Activated gamma-delta T cell treated with anti-CD3 and anti-CD28 coated beads, Interleukin-2, amount 50 U/mL, for 16 hours (primary cell): ENCODE results near the gene CSN1S1.
"Not testable (repeated sequence)": the region's sequence is repeated elsewhere in the genome, so short reads cannot be mapped to it uniquely, and the experiment has no call there.

Experiments used
- DNase-seq: peaks from one replicate; pipeline ENCODE4 v3.0.0-alpha.2; 2020; ENCODE audit warnings: low read depth

Gene CSN1S1

GRCh38 chr4:69930768-69931167, at the start of gene CSN1S1:
Gene CSN1S1, plus strand, starts transcription at chr4:69931068. Its CDS starts 1,488 bp downstream, at chr4:69932556.
- no peak for DNase-seq

- DNase-seq, result no peak
These were observed 49.6 kb upstream of the CSN1S1 start for GRCh38 chr4:69881173-69881773.

DNA sequence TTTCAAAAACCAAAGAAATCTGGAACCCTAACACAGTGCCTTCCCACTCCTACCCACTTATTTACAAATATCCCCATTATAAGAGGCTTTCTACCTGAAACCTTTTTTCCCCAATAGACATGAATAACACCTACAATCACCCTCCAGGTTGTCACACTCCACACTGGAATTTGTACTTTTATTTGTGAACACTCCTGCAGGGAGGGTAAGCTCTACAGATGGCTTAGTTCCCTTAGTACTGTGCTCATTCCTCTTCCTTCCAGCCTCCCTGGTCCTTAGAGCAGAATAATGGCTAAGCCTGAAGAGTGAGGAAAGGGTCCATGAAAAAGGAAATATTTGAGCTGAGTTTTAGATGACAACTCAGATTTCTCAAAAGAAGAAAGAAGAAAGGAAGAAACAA, 48.7 kb upstream of the CSN1S1 start:
- no peak for DNase-seq

DNA sequence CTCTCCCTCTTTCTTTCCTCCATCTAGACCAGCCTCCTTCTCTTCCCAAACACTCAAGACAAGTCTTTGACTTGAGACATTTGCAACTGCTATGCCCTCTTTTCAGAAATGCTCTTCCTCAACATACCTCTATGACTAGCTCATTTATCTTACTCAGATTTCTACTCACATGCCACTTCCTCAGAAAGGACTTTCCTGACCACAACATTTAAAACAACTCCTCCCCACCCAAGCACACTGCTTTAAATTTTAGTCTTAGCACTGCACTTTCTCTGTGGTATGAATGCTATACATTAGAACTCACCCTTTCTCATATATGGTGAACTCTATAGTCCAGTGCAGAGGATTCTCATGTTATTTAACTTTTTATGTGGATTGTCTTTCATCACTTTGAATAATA, 42.5 kb upstream of the CSN1S1 start:
- no peak for DNase-seq

DNA sequence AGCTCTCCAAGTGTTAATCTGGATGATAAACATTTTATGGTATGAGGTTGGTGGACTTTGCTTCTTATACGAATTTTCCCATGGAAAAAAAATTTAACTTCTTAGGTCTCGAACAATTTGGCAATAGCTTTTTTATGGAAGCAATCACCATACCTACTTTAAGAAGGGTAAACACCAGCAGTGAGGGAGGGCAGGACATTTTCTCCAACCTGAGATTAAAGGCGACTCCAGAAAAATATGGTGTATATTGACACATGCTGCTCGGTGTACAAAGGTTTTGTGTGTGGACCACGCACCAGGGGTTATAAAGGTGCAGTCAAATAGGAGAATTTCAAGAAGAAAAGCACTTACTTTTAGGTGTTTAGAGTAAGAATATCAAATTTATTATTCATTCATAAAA, 36.7 kb upstream of the CSN1S1 start:
- no peak for DNase-seq

- DNase-seq, result no peak
These were observed 36.1 kb upstream of the CSN1S1 start for GRCh38 chr4:69894721-69895120.

DNA sequence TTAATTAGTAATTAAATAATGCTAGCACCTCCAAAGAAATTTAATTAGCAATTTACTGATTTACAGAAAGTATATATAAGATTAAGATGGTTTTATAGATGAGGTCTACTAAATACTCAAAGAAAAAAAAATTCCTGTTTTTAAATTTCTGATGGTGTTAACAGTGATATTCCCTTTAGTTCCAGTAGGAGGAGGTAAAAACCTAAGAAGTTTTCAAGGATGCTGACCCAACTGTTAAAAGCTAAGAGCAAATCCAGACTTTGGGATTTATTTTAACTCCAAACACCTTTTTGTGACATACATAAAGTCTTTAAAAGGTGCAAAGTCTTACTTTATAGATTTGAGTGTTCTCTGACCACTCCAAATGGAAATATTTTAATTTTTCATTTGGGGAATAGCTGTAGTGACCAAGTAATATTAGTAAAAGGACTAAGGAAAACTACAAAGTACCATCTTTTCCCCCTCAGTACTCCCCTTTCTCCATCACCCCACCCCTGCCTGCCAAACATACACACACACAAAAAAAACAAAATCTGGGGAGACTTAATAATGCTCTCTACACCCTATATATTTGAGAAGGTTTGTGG, 34.2 kb upstream of the CSN1S1 start:
- no peak for DNase-seq

GRCh38 chr4:69907151-69907550, 23.7 kb upstream of the CSN1S1 start:
- DNase-seq, result no peak

DNA sequence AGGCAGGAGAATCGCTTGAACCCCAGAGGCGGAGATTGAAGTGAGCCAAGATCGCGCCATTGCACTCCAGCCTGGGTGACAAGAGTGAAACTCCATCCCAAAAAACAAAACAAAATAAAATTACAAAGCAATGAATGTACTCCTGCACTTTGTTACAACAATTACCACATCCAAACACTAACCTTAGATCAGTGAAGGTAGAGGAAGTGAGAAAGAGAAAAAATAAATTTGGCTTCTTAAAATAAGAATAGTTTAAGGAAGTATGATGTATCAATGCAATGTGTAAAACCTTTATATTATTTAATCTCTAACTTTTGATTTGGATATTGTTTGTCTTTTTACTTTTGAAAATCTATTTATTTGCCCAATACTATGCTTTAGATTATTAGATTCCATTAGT, 21.7 kb upstream of the CSN1S1 start:
- no peak for DNase-seq

GRCh38 chr4:69910016-69910782, 20.7 kb upstream of the CSN1S1 start:
- DNase-seq, result no peak

GRCh38 chr4:69920874-69921273, 10.0 kb upstream of the CSN1S1 start:
- no peak for DNase-seq

GRCh38 chr4:69923782-69924410, 7.0 kb upstream of the CSN1S1 start:
- not testable (repeated sequence) for DNase-seq

DNA sequence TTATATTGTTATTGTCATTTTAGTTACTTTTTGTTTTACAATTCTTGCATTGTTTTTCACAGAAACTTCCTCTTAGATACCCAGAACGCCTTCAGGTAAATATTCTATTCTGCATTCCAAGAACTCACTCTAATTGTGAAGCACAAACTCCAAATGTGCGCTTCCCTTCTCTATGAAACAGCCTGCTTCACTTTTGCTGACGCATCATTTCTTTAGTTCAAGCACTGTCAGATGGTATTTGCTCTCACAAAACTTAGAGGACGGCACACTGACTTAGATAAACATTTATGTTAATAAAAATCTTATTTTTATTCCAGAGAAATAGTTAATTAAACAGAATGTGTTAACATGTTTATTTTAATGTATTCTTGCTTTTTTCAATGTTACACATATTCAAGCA, 3.3 kb downstream of the CSN1S1 start:
- DNase-seq, result no peak

GRCh38 chr4:69936566-69936965, 5.7 kb downstream of the CSN1S1 start:
- DNase-seq, result no peak

- DNase-seq, result no peak
These were observed 20.7 kb downstream of the CSN1S1 start for GRCh38 chr4:69951602-69952001.

DNA sequence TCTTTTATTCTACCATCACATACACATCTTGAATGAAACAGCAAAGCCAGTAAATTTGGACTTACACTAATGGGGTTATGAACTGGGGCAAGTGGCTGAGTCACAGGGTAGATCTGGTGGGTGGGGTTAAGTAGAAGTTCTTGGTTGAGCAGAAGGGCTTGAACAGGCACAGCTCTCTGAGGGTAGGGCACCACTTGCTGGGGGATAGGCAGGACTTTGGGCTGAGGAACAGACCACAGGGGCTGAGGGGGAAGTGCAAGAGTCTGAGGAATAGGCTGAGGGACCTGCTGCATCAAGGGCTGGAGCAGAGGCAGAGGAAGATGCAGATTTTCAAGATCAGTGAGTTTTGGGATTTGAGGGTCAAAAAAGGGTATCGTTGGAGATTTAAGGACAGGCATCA, 26.3 kb downstream of the CSN1S1 start:
- no peak for DNase-seq

DNA sequence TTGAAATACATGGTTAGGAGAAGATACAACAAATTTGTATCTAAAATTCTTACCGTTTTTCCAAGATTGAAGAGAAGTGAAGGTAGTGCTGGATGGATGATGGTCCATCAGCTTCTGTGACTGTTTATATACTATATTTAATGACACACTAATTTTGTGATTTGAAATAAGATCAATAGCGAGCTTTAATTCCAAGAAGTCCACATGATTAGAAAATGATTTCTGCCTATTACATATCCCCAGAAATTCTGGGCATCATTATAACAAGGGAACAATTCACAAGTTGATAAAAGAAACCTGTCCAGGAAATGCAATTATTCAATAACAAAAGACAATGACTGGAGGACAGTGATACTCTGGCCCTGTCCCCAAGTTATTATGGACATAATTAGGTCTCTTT, 34.8 kb downstream of the CSN1S1 start, which contains the start of gene CSN2:
CSN2 (minus strand) TSS at position 101 of the 400 bp plus-strand sequence. CDS start 4,733 bp downstream, outside the sequence.
- no peak for DNase-seq

- DNase-seq, result no peak
These were observed 39.2 kb downstream of the CSN1S1 start for GRCh38 chr4:69970071-69970470.

- DNase-seq, result no peak
These were observed 43.8 kb downstream of the CSN1S1 start for GRCh38 chr4:69974631-69975030.

GRCh38 chr4:69977582-69977981, 46.7 kb downstream of the CSN1S1 start:
- no peak for DNase-seq

DNA sequence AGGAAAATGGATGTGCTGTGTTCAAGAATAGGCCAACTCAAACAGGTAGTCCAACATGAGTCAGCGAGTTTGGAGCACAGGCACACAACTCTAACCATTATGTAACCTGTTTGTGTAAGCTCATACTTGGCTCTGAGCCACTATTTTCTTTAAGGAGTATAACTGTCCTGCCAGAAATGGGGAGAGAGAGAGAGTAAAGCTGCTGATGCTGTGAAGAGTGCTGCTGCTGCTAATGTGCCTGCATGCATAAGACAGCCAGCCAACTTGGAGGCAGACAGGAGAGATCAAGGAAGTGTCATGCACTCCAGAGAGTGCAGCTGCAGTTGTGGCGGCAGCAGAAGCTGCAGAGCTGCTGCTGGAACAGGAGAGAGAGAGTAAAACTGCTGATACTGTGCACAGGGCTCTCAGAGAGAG, 53.2 kb downstream of the CSN1S1 start:
- DNase-seq, result no peak

GRCh38 chr4:69986663-69987062, 55.8 kb downstream of the CSN1S1 start:
- DNase-seq, result no peak

- no peak for DNase-seq
These were observed 60.1 kb downstream of the CSN1S1 start for GRCh38 chr4:69991016-69991415.
